ENCODE results near the gene YPEL1.

The YPEL1 gene

GRCh38 chr22:21688706-21689381, 46.8 kb downstream of the YPEL1 start:
- Histone ChIP-seq H3K4me3 (ENCODE audit: low read depth, low read length) (no peak overlapping the region), H3K27me3 (ENCODE audit: control insufficient read depth, insufficient read depth, low read length) (no peaks in the 10 kb centered on the region), H3K9ac (ENCODE audit: low read length) (no peak overlapping the region), H3K9me3 (ENCODE audit: control insufficient read depth, insufficient read depth, low read depth, low read length) (no peaks in the 10 kb centered on the region), H3K27ac (ENCODE audit: low read depth, low read length) (no peak overlapping the region), H3K4me1 (ENCODE audit: control insufficient read depth, insufficient read depth, low read length) (no peaks in the 10 kb centered on the region), H3K36me3 (ENCODE audit: control insufficient read depth, insufficient read depth, low read length) (peaks cover 44% of the 10 kb centered on the region)

GRCh38 chr22:21688341-21688705, 47.3 kb downstream of the YPEL1 start:
- Histone ChIP-seq H3K4me3 (ENCODE audit: low read depth, low read length) (no peak overlapping the region), H3K36me3 (ENCODE audit: control insufficient read depth, insufficient read depth, low read length) (peaks cover 42% of the 10 kb centered on the region)

GRCh38 chr22:21687685-21688259, 47.8 kb downstream of the YPEL1 start:
- no peak overlapping the region for H3K4me3 ChIP-seq (ENCODE audit: low read depth, low read length)
- H3K27me3 ChIP-seq (ENCODE audit: control insufficient read depth, insufficient read depth, low read length) = no peaks in the 10 kb centered on the region
- no peaks in the 10 kb centered on the region for H3K4me1 ChIP-seq (ENCODE audit: control insufficient read depth, insufficient read depth, low read length)
- peaks cover 46% of the 10 kb centered on the region for H3K36me3 ChIP-seq (ENCODE audit: control insufficient read depth, insufficient read depth, low read length)
- H3K9me3 ChIP-seq (ENCODE audit: control insufficient read depth, insufficient read depth, low read depth, low read length) = no peaks in the 10 kb centered on the region
- no peak overlapping the region for H3K27ac ChIP-seq (ENCODE audit: low read depth, low read length)
- H3K9ac ChIP-seq (ENCODE audit: low read length) = no peak overlapping the region

More at GRCh38 chr22:21688341-21688705, 47.3 kb downstream of the YPEL1 start:
- Histone ChIP-seq H3K9ac (ENCODE audit: low read length) (no peak overlapping the region), H3K27ac (ENCODE audit: low read depth, low read length) (no peak overlapping the region), H3K9me3 (ENCODE audit: control insufficient read depth, insufficient read depth, low read depth, low read length) (no peaks in the 10 kb centered on the region), H3K27me3 (ENCODE audit: control insufficient read depth, insufficient read depth, low read length) (no peaks in the 10 kb centered on the region), H3K4me1 (ENCODE audit: control insufficient read depth, insufficient read depth, low read length) (no peaks in the 10 kb centered on the region)

- Histone ChIP-seq H3K27ac (ENCODE audit: low read depth, low read length) (no peak overlapping the region), H3K4me1 (ENCODE audit: control insufficient read depth, insufficient read depth, low read length) (no peaks in the 10 kb centered on the region), H3K36me3 (ENCODE audit: control insufficient read depth, insufficient read depth, low read length) (peaks cover 56% of the 10 kb centered on the region), H3K9ac (ENCODE audit: low read length) (no peak overlapping the region), H3K4me3 (ENCODE audit: low read depth, low read length) (no peak overlapping the region), H3K9me3 (ENCODE audit: control insufficient read depth, insufficient read depth, low read depth, low read length) (no peaks in the 10 kb centered on the region), H3K27me3 (ENCODE audit: control insufficient read depth, insufficient read depth, low read length) (no peaks in the 10 kb centered on the region)
These were observed 48.8 kb downstream of the YPEL1 start for GRCh38 chr22:21686634-21687393.

GRCh38 chr22:21686193-21686608, 49.4 kb downstream of the YPEL1 start:
- Histone ChIP-seq H3K4me3 (ENCODE audit: low read depth, low read length) (no peak overlapping the region), H3K36me3 (ENCODE audit: control insufficient read depth, insufficient read depth, low read length) (peaks cover 62% of the 10 kb centered on the region), H3K27me3 (ENCODE audit: control insufficient read depth, insufficient read depth, low read length) (no peaks in the 10 kb centered on the region), H3K4me1 (ENCODE audit: control insufficient read depth, insufficient read depth, low read length) (no peaks in the 10 kb centered on the region), H3K27ac (ENCODE audit: low read depth, low read length) (no peak overlapping the region), H3K9ac (ENCODE audit: low read length) (no peak overlapping the region), H3K9me3 (ENCODE audit: control insufficient read depth, insufficient read depth, low read depth, low read length) (no peaks in the 10 kb centered on the region)

GRCh38 chr22:21685164-21685513, 50.5 kb downstream of the YPEL1 start:
- Histone ChIP-seq H3K9me3 (ENCODE audit: control insufficient read depth, insufficient read depth, low read depth, low read length) (no peaks in the 10 kb centered on the region), H3K36me3 (ENCODE audit: control insufficient read depth, insufficient read depth, low read length) (peaks cover 66% of the 10 kb centered on the region), H3K9ac (ENCODE audit: low read length) (no peak overlapping the region), H3K4me3 (ENCODE audit: low read depth, low read length) (no peak overlapping the region), H3K27ac (ENCODE audit: low read depth, low read length) (no peak overlapping the region), H3K27me3 (ENCODE audit: control insufficient read depth, insufficient read depth, low read length) (no peaks in the 10 kb centered on the region), H3K4me1 (ENCODE audit: control insufficient read depth, insufficient read depth, low read length) (no peaks in the 10 kb centered on the region)

GRCh38 chr22:21684492-21685163, 51.0 kb downstream of the YPEL1 start:
- no peak overlapping the region for H3K4me3 ChIP-seq (ENCODE audit: low read depth, low read length)
- peaks cover 64% of the 10 kb centered on the region for H3K36me3 ChIP-seq (ENCODE audit: control insufficient read depth, insufficient read depth, low read length)
- no peak overlapping the region for H3K27ac ChIP-seq (ENCODE audit: low read depth, low read length)
- no peaks in the 10 kb centered on the region for H3K4me1 ChIP-seq (ENCODE audit: control insufficient read depth, insufficient read depth, low read length)
- H3K9ac ChIP-seq (ENCODE audit: low read length) = no peak overlapping the region
- H3K9me3 ChIP-seq (ENCODE audit: control insufficient read depth, insufficient read depth, low read depth, low read length) = no peaks in the 10 kb centered on the region
- H3K27me3 ChIP-seq (ENCODE audit: control insufficient read depth, insufficient read depth, low read length) = no peaks in the 10 kb centered on the region

GRCh38 chr22:21683401-21683811, 52.2 kb downstream of the YPEL1 start:
- Histone ChIP-seq H3K4me1 (ENCODE audit: control insufficient read depth, insufficient read depth, low read length) (no peaks in the 10 kb centered on the region), H3K9ac (ENCODE audit: low read length) (no peak overlapping the region), H3K4me3 (ENCODE audit: low read depth, low read length) (no peak overlapping the region), H3K27me3 (ENCODE audit: control insufficient read depth, insufficient read depth, low read length) (no peaks in the 10 kb centered on the region), H3K27ac (ENCODE audit: low read depth, low read length) (no peak overlapping the region), H3K36me3 (ENCODE audit: control insufficient read depth, insufficient read depth, low read length) (peaks cover 60% of the 10 kb centered on the region), H3K9me3 (ENCODE audit: control insufficient read depth, insufficient read depth, low read depth, low read length) (no peaks in the 10 kb centered on the region)

- Histone ChIP-seq H3K4me1 (ENCODE audit: control insufficient read depth, insufficient read depth, low read length) (no peaks in the 10 kb centered on the region), H3K27me3 (ENCODE audit: control insufficient read depth, insufficient read depth, low read length) (no peaks in the 10 kb centered on the region), H3K9me3 (ENCODE audit: control insufficient read depth, insufficient read depth, low read depth, low read length) (peaks cover 4% of the 10 kb centered on the region; the same call in 1 of the 2 replicates), H3K4me3 (ENCODE audit: low read depth, low read length) (no peak overlapping the region), H3K36me3 (ENCODE audit: control insufficient read depth, insufficient read depth, low read length) (peaks cover 62% of the 10 kb centered on the region), H3K9ac (ENCODE audit: low read length) (no peak overlapping the region), H3K27ac (ENCODE audit: low read depth, low read length) (no peak overlapping the region)
These were observed 53.0 kb downstream of the YPEL1 start for GRCh38 chr22:21682385-21683175.

GRCh38 chr22:21681566-21682370, 53.8 kb downstream of the YPEL1 start:
- Histone ChIP-seq H3K27me3 (ENCODE audit: control insufficient read depth, insufficient read depth, low read length) (no peaks in the 10 kb centered on the region), H3K4me1 (ENCODE audit: control insufficient read depth, insufficient read depth, low read length) (no peaks in the 10 kb centered on the region), H3K36me3 (ENCODE audit: control insufficient read depth, insufficient read depth, low read length) (peaks cover 57% of the 10 kb centered on the region), H3K9me3 (ENCODE audit: control insufficient read depth, insufficient read depth, low read depth, low read length) (peaks cover 6% of the 10 kb centered on the region; the same call in 1 of the 2 replicates), H3K9ac (ENCODE audit: low read length) (no peak overlapping the region), H3K4me3 (ENCODE audit: low read depth, low read length) (no peak overlapping the region), H3K27ac (ENCODE audit: low read depth, low read length) (no peak overlapping the region)
